Vagina (tissue), 2 donors: Measurements from ENCODE around the gene IFT43. TPM values are rescaled to one million over a fixed set of nuclear protein-coding genes. Genes with fewer than 3 reads are reported as not detected.

ENCODE experiments used
- DNase-seq, 2 donors: peaks; one replicate each; pipeline ENCODE4 v3.0.0-alpha.2; 2017; ENCODE audit errors: extremely low spot score in 2 of 2
- H3K27ac ChIP-seq: fragments of 200-600 bp; sonication (generic); one replicate; pipeline ENCODE4 v1.5.1; 2019
- H3K27me3 ChIP-seq: fragments of 200-600 bp; sonication (generic); one replicate; pipeline ENCODE4 v1.5.1; 2019
- H3K36me3 ChIP-seq, 2 donors: fragments of 200-600 bp; sonication (generic); one replicate each; pipeline ENCODE4 v1.5.1; 2017 to 2019
- H3K4me1 ChIP-seq: fragments of 200-600 bp; sonication (generic); one replicate; pipeline ENCODE4 v1.5.1; 2019
- H3K4me3 ChIP-seq, 2 donors: fragments of 200-600 bp; sonication (generic); 1 replicate in 1 of 2; 2 replicates in 1 of 2; pipeline ENCODE4 v1.5.1; 2016 to 2019
- H3K9me3 ChIP-seq: fragments of 200-600 bp; sonication (generic); one replicate; pipeline ENCODE4 v1.5.1; 2019
- POLR2A ChIP-seq, 2 donors: fragments of 450-650 bp; IDR thresholded peaks; one replicate each; pipeline ENCODE4 v1.6.1; 2017; ENCODE audit warnings: antibody characterized with exemption in 2 of 2, mild to moderate bottlenecking in 2 of 2, moderate library complexity in 2 of 2
- POLR2AphosphoS5 ChIP-seq, 2 donors: sonication (generic); formaldehyde crosslinking; IDR thresholded peaks; one replicate each; pipeline ENCODE4 v1.9.0; 2017; ENCODE audit warnings: antibody characterized with exemption in 2 of 2, mild to moderate bottlenecking in 2 of 2, low read depth in 1 of 2; ENCODE audit not compliant: insufficient read depth in 1 of 2
- intact Hi-C: fragments of 100-400 bp; cut with DNase I; formaldehyde crosslinking; loops from one replicate; pipeline ENCODE4 v1.15.1; 2023
- total RNA-seq: library from RNA; depleted of rRNA; stranded (reverse); fragments of >200 nt; gene quantifications from one replicate; pipeline ENCODE4 v1.2.3, GENCODE V29; 2016
- TF ChIP-seq, protein P1 (sequence below), 3 experiments: fragments of 450-650 bp in 2 of 3; fragments of 200-600 bp in 1 of 3; sonication (generic) in 1 of 3; IDR thresholded peaks; one replicate each; pipeline ENCODE4 v1.5.1; 2017 to 2019; ENCODE audit warnings: antibody characterized with exemption in 3 of 3, mild to moderate bottlenecking in 2 of 3, moderate library complexity in 2 of 3

The IFT43 gene
- total RNA-seq, 1 donor from 2014 or later, result 47.4 TPM

DNA sequence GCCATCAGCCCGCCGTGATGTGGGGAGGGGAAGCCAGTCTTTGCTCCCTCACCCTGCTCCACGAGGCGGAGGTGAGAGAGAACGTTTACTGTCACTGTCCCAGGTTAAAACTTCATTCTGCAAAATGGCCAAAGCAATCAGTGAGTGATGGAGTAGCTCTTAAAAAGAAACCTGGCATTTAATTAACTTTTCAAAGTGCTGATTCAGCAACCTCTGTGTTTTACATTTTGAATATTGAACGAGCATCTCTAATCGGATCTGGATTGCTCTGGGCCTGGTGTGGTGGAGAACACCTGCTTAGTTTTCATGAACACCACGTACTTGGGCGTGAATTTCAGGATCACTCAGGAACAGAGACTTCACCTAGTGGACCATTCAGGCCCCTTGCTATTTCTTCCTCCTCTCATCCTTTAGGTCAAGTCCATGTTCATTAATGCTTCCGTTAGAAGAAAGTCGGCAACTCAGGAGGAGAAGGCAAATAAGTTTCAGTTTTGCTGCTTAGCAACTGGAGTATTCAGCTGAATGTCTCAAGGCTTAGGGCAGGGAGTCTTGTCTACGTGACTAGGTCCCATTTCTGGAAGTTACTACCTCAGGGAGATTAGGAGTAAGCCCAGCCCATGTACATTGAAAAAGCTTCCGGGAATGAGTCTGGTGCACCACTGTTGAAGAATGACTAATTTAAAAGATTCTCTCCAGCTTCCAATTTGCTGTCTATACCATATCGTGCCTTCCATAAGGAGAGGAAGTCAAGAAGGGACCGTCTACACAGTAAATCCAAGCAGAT, 68.2 kb downstream of the IFT43 start:
- DNase-seq, result no peak
- H3K4me3 ChIP-seq, result no peak overlapping the region
- TF ChIP-seq, protein P1, sequence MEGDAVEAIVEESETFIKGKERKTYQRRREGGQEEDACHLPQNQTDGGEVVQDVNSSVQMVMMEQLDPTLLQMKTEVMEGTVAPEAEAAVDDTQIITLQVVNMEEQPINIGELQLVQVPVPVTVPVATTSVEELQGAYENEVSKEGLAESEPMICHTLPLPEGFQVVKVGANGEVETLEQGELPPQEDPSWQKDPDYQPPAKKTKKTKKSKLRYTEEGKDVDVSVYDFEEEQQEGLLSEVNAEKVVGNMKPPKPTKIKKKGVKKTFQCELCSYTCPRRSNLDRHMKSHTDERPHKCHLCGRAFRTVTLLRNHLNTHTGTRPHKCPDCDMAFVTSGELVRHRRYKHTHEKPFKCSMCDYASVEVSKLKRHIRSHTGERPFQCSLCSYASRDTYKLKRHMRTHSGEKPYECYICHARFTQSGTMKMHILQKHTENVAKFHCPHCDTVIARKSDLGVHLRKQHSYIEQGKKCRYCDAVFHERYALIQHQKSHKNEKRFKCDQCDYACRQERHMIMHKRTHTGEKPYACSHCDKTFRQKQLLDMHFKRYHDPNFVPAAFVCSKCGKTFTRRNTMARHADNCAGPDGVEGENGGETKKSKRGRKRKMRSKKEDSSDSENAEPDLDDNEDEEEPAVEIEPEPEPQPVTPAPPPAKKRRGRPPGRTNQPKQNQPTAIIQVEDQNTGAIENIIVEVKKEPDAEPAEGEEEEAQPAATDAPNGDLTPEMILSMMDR (IDR thresholded peaks at IDR 0.05), result no peak
- TF ChIP-seq POLR2AphosphoS5 (IDR thresholded peaks at IDR 0.05; ENCODE audit: insufficient read depth in 1 of 2, low read depth in 1 of 2), result no peak
- TF ChIP-seq POLR2A (IDR thresholded peaks at IDR 0.05), result no peak
- no peaks in the 10 kb centered on the region for H3K36me3 ChIP-seq
- H3K27ac ChIP-seq, result no peak overlapping the region
- intact Hi-C loops, result loop anchor here (5.0 kb wide), 1 partner anchor 299 kb away; no protein-coding TSS in a partner anchor
- H3K4me1 ChIP-seq, result no peaks in the 10 kb centered on the region
- H3K27me3 ChIP-seq, result no peaks in the 10 kb centered on the region
- no peaks in the 10 kb centered on the region for H3K9me3 ChIP-seq

DNA sequence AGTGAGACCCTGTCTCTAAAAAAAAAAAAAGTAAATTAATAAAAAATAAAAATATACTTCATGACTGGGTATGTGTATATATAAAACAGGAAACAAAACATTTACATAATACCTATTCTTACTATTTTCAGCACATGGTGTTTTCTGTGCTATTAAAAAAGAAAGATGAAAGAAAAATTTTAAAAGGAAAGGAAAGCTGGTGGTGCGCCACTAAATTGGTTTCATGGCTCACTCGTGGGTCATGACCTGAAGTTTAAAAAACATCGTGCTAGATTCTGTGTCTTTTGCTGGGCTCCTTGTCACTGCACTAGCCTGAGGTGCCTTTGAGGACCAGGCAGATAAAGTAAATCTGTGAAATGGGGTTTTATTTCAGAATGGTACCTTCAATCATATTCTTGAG, 69.8 kb downstream of the IFT43 start:
- TF ChIP-seq POLR2A (IDR thresholded peaks at IDR 0.05) (no peak), POLR2AphosphoS5 (IDR thresholded peaks at IDR 0.05; ENCODE audit: insufficient read depth in 1 of 2, low read depth in 1 of 2) (no peak)
- TF ChIP-seq, protein P1 (IDR thresholded peaks at IDR 0.05), result no peak
- Histone ChIP-seq H3K4me3 (no peak overlapping the region), H3K27ac (no peak overlapping the region), H3K9me3 (no peaks in the 10 kb centered on the region), H3K27me3 (no peaks in the 10 kb centered on the region), H3K36me3 (peaks cover 0 to 11% of the 10 kb centered on the region in 2 donors), H3K4me1 (no peaks in the 10 kb centered on the region)
- intact Hi-C loops, result no loop called here
- no peak for DNase-seq

DNA sequence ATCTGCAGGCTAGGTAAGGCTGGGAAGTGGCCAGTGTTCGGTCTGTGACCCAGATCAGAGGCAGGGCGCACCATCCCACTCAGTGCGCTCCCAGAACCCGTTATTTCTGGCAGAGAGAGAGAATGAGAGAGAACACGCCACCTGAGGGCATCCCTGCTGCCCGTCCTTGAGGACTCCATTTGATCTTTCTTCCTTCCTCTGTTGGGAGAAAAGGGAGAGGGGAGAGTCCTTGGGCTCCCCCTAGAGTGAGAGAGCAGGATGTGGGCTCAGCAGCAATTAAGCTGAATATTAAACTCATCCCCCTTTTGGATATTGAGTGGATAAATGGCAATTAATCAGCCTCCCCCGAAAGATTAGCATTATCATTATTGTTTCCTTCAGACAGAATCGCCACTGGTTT, 70.6 kb downstream of the IFT43 start:
- H3K4me3 ChIP-seq, result no peak overlapping the region
- no peaks in the 10 kb centered on the region for H3K4me1 ChIP-seq
- TF ChIP-seq POLR2A (IDR thresholded peaks at IDR 0.05) (no peak), POLR2AphosphoS5 (IDR thresholded peaks at IDR 0.05; ENCODE audit: insufficient read depth in 1 of 2, low read depth in 1 of 2) (no peak)
- TF ChIP-seq, protein P1 (IDR thresholded peaks at IDR 0.05), result no peak
- peaks cover 0 to 11% of the 10 kb centered on the region in 2 donors for H3K36me3 ChIP-seq
- H3K27ac ChIP-seq, result no peak overlapping the region
- H3K27me3 ChIP-seq, result no peaks in the 10 kb centered on the region
- no peak for DNase-seq
- no peaks in the 10 kb centered on the region for H3K9me3 ChIP-seq
- intact Hi-C loops, result no loop called here

DNA sequence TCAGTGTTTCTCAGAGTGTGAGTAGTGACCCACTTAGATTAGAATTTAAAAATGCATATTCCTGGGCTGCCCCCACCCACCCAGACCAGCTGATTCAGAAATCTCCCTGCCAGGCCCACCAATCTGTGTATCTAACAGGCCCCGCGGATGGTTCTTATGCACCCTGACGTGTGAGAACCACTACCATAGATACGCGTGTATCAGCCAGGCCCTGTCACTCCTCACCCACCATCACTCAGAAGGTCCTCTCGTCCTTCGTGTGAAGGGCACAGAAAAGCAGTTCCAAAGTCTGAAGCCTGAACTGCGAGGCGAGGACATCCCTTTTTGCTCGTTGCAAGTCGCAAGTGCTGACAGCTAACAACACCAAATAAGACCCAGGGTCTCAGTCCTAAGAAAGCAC, 72.4 kb downstream of the IFT43 start:
- Histone ChIP-seq H3K27me3 (no peaks in the 10 kb centered on the region), H3K4me3 (no peak overlapping the region), H3K9me3 (no peaks in the 10 kb centered on the region), H3K4me1 (no peaks in the 10 kb centered on the region), H3K27ac (no peak overlapping the region), H3K36me3 (peaks cover 0 to 11% of the 10 kb centered on the region in 2 donors)
- DNase-seq, result no peak
- TF ChIP-seq POLR2A (IDR thresholded peaks at IDR 0.05) (no peak), POLR2AphosphoS5 (IDR thresholded peaks at IDR 0.05; ENCODE audit: insufficient read depth in 1 of 2, low read depth in 1 of 2) (no peak)
- TF ChIP-seq, protein P1 (IDR thresholded peaks at IDR 0.05), result no peak
- intact Hi-C loops, result no loop called here

DNA sequence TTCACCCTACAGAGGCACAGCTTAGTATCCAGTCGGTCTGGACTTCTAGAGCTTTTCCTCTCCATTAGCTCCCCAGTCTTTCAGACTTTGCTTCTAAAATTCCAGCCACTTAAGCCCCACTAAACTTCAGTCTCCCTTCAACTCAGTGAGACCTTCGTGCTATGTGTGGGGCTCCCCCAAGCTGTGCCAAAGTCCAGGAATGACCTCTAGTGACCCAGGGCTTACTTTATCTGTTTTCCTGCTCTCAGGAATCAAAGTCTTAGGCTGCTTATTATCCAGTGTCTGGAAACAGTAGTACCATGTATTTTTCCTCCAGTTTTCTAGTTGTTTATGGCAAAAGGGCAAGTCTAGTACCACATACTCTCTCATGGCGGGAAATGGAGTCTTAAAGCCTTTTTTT, 77.8 kb downstream of the IFT43 start:
- no peaks in the 10 kb centered on the region for H3K9me3 ChIP-seq
- H3K36me3 ChIP-seq, result peaks cover 0 to 11% of the 10 kb centered on the region in 2 donors
- no peak for TF ChIP-seq POLR2A (IDR thresholded peaks at IDR 0.05)
- TF ChIP-seq, protein P1 (IDR thresholded peaks at IDR 0.05), result no peak
- H3K4me1 ChIP-seq, result no peaks in the 10 kb centered on the region
- no peak overlapping the region for H3K4me3 ChIP-seq
- H3K27ac ChIP-seq, result no peak overlapping the region
- no peak for DNase-seq
- intact Hi-C loops, result no loop called here
- H3K27me3 ChIP-seq, result no peaks in the 10 kb centered on the region
